GM19025 (cell line): ENCODE data around the gene PEX16.
"Not testable (repeated sequence)": the region's sequence is repeated elsewhere in the genome, so short reads cannot be mapped to it uniquely, and the experiment has no call there.

Experiments
- ATAC-seq: cut with Tn5 transposase; IDR thresholded peaks from one replicate; pipeline ENCODE4 v1.9.1; 2021; ENCODE audit warnings: mild to moderate bottlenecking, low read depth, moderate library complexity; ENCODE audit not compliant: unreplicated experiment

Gene PEX16

DNA sequence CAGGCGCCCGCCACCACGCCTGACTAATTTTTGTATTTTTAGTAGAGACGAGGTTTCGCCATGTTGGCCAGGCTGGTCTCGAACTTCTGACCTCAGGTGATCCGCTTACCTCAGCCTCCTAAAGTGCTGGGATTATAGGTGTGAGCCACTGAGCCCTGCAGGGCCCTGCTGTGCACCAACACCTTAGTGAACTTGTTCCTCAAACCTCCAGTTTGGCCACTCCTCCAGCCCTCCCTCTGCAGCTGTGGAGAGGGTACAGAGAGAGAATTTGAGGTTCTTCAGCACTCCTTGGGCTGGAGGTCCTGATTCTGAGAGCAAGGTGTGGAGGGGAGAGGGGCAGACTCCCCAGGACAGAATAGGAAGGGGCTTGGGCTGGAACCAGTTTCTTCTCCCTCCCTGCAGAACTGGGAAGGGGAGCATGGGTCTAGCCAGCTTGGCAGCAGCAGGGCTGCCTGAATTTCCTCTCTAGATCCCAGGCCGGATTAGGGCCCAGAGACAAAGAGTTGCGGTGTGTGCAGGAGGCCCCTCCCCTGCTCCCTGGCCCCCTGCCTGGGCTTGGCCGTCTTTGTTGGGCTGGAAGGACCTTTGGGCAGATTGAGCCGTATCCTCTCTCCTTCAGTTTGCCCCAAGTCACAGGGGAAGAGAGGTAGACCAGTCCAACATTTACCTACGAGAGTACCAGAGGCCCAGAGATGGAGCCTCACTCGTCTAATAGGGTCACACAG is 2.3 kb upstream of the PEX16 start:
- ATAC-seq, result no peak

DNA sequence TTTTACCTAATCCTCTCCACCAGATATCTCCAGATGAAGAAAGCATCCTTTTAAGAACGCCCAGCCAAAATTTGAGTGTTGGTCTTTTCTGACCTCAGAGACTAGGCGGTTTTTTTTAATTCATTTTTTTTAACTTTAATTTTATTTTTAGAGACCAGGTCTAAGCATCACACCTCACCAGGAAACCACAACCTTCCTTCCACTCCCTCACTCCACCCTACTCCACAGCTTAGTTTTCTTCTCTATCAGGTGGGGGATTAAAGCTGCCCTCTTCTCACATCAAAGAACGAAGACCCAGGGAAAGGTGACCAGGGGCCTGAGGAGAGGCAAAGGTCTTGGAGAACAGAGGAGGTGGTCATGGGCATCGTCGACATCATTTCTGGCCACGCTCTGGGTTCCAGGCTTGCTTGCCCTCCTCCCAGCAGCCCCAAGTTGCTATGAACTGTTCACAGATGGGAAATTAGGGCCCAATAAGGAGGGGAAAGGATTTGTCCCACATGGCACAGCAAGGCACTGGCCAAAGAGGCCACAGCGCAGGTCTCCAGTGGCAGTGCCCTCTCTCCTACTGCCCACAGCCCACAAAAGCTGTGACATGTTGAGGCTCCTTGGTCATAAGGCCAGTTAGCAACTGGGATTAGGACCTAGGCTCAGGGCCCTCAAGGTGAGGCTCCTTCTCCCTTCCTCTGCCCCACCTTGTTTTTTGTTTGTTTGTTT is 1.4 kb upstream of the PEX16 start:
- no peak for ATAC-seq

DNA sequence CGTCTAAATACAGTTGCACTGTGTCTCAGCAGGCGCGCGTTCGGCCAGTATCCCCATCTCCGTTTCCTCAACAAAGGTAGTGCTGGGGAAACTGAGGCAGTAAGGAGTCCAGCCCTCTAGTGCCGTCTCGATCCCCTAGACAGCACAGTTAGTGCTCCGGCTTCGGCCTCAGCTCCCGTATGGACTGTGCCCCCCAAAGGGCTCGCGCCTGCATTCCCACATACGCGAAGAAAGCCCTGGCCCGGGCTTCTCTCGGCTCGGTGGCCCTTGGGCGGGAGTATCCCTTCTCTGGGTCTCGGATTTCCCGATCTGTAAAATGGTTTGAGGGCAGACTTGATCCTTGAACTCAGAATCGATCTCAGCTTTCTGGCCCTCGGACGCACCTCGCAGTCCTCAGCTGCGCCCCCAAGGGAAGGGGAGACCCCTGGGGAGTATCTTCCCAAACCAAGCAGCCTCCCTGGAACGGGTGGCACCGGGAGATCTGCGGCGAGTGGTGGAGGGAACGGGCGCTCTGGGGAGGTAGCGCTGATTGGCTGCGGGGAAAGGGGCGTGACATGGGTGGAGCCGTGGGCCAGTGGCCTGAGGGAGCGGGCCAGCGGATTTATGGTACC is 759 bp upstream of the PEX16 start:
- no peak for ATAC-seq

DNA sequence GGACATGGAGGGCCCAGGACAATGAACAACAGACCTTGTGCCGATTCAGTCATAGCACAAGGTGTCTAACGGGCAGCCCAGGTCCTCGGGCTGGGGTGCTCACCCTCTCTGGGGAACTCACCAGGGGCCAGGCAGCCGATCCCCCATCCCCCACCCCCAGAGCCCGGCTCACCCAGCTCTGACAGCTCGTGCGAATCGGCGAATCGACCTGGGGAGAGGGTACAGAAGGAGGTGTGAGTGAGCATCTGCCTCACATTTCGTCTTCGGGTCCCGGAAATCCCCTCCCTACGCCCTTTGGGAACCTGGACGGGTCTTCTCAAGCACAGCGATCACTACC is 423 bp downstream of the PEX16 start:
- ATAC-seq, result no peak

DNA sequence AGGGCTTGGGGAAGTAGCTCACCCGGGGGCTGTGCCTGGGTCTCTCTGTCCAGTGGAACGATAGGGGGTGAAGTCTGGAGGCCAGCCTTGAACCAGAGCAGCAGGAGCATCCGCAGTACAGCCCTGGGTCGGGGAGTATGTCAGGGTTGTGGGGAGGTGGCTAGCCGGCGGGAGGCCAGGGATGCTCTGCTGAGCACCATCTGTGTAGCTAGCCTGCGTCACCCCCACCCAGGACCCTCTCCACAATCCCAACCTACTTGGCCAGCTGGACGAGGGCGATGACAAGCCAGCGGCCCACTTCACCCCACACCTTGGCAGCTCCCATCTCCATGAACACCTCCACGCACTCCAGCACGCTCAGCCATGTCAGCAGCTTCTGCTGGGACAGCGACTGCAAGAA is 2.2 kb downstream of the PEX16 start:
- no peak for ATAC-seq

DNA sequence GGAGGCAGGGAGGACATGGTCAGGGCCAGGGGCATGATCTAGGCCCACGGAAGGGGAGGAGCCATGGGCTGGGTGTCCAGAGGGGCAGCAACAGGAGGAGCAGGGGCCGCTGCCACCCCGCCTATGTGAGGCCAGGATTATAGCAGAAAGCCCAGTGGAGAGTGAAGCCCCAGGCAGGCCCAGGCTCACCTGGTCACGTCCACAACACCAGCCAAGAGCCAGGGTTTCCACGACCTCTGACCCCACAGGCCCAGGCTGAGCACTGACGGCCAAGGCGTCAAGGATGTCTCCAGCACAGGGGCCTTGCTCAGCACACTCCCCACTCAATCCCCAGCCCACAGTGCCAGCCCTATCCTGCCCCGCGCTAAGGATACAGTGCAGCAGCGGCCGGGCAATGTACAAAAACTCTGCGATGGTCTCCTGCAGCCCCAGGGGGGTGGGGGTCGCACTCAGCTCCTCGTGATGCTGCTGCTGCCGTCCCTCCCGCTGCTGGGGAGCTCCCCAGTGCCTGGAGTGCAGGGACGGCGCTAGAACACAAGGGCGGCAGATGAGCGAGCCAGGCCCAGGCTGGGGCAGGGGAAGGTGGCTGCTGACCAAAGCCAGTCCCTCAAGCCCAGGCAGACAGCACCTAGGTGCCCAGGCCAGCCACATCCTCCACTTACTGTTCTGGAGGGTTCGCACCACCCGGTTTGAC is 3.6 kb downstream of the PEX16 start:
- no peak for ATAC-seq

DNA sequence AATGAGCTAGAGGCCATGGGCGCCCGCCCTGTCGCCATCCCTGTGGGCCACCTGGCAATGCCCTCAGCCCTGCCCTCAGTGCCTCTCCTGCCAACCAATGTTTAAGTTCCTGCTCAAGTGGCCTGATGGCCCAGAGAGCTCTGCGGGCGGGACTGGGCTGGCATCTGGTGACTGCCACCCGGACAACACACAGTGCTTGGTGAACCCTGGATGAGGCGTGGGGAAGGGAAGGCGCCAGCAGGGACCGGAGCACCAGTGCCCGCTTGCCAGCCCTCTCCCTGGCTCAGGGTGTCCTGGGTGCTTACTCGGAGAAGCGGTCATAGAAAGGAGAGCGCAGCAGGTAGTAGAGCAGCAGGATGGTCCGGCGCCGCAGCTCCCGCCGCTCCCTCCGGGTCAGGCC is 4.2 kb downstream of the PEX16 start:
- ATAC-seq, result no peak

DNA sequence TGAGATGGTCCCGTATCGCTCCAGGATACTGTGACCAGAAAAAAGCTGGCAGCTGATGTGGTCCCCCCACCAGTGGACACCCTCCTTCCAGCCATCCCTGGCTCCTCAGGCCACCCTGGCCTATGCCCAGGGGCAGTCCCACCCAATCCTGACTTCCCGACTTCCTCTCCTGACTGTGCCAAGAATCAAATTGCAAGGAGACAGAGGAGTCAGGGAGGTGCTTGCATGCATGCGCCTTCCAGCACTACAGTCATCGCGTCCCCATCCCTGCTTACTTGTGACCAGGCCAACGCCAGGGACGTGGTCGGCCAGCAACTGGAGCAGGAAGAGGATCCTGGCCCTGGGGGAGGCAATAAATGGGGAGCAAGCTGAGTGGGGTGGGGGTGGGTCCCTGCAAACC is 7.1 kb downstream of the PEX16 start:
- no peak for ATAC-seq

DNA sequence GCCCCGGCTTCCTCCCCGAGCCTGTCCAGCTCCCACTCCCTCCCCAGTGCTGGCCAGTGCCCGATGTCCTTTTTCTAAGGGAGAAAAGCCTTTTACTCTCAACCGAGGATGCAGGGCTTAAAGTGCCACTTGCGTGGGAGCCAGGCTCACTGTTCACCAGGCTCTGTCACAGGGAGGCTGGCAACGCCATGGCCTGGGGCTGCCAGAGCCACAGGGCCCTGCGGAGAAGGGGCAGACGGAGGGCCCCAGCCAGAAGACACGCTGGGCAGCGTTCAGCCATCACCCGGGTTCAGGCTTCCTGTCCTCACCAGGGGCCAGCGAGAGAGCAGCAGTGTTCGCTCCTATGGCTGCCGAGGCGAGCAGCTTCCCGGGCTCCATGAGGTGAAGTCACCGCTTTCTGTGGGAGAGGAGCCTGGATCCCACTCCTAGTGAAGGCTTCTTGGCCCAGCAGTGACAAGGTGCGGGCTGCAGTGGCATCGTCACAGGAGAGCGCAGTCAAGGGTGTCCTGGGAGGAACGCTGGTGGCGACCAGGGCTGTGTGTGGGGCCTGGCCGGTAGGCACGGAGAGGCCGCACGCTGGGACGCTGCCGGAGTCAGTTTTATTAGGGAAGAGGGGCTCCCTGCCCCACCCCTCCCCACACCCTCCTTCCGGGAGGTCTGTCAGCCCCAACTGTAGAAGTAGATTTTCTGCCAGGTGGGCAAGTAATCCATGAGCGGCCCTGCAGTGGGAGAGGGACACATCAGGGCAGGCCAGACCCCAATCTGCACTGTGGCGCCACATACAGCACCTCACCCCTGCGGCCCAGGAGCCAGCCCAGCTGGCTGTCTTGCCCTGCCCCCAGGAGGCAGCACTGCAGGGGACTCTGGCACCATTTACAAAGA is 7.8 kb downstream of the PEX16 start:
- no peak for ATAC-seq

DNA sequence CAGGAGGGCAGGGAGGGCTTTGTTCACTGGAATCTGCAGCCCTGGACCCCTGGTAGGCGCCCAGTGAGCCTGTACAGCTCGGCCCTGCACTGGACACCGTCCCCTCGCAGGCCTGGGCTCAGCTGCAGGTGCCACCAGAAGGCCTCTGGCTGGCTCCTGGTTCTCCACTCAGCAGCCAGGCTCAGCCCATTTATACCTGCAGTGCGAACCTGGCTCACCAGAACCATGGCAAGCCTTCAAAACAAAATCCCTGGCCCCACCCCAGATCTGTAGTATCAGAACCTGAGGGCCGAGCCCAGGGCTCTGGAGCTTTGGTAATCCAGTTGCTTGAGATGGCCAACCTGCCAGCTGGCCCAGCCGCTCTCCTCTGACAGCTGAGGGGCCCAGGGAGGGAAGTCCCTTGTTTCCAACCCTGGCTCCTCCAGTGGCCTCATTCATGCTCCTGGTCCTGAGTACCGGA is 9.7 kb downstream of the PEX16 start:
- no peak for ATAC-seq

DNA sequence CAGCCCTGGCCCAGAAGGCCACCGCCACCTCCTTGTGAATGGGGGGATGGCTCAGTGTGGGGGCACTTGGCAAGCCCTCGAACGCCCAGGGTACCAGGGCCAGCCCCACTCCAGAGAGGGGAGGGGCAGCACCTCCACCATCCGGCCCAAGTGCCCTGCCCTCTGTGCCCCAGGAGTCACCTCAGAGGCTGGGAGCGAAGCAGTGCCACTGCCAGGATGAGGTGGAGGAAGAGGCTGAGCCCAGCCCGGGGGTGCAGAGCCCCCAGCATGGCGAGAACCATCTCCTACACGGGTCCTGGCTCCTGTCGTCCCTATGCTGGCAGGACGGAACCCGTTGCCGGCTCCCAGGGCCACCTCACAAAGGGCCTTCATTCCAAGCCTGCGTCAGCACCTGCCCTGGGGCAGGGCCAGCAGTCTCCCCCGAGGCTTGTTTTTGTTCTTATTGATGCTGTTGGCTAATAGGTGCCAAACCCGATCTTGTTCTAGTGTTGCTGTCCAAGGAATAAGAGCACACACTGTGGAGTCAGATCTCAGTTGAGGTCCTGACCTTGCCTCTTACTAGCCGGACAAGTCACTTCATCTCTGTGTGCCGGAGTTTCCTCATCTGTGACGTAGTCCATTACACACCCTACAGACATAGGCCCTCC is 10.6 kb downstream of the PEX16 start, which contains the start of gene FREY1:
FREY1 (minus strand) TSS at position 307 of the 647 bp plus-strand sequence; CDS start at position 281, 26 bp downstream.
- no peak for ATAC-seq

DNA sequence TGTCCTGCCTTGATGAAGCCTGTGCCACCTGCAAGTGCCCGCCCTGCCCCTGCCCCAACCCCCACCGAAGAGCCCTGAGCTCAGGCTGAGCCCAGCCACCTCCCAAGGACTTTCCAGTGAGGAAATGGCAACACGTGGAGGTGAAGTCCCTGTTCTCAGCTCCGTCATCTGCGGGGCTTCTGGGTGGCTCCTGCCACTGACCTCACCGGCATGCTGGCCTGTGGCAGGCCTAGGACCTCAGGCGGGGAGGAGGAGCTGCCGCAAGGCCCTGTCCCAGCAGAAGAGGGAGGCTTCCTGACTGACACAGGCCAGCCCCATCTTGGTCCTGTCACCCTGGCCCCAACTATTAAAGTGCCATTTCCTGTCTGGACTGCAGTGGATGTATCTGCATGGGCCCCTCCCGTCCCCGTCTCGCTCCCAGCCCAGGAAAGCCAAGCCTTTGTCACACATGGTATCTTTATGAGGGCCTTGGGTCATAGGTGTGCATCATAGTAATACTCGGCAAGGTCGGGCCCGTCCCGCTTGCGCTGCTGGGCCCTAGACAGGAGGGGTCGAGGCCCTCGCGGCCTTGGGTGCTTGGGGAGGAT is 11.5 kb downstream of the PEX16 start:
- ATAC-seq, result no peak

DNA sequence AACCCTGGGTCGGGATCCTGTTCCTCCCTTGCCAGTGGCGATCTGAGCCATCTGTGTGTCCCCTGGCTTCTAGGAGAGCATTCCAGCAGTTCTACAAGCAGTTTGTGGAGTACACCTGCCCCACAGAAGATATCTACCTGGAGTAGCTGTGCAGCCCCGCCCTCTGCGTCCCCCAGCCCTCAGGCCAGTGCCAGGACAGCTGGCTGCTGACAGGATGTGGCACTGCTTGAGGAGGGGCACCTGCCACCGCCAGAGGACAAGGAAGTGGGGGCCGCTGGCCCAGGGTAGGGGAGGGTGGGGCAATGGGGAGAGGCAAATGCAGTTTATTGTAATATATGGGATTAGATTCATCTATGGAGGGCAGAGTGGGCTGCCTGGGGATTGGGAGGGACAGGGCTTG is 12.1 kb downstream of the PEX16 start:
- ATAC-seq, result not testable (repeated sequence)

DNA sequence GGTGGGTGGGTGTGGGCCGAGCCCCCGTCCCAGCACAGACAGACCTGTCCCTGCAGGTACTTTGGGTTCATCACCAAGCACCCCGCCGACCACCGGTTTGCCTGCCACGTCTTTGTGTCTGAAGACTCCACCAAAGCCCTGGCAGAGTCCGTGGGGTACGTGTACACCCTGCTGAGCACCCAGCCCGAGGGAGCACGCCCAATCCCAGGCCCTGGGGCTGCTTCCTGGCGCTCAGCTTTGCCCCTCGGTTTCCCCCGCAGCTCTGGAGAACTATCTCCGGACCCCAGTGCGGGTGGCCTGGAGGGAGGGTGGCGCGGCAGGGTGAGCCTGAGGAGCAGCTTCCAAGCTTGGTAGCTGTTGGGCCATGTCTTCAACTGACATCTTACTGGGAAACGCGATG is 12.6 kb downstream of the PEX16 start:
- ATAC-seq, result no peak

DNA sequence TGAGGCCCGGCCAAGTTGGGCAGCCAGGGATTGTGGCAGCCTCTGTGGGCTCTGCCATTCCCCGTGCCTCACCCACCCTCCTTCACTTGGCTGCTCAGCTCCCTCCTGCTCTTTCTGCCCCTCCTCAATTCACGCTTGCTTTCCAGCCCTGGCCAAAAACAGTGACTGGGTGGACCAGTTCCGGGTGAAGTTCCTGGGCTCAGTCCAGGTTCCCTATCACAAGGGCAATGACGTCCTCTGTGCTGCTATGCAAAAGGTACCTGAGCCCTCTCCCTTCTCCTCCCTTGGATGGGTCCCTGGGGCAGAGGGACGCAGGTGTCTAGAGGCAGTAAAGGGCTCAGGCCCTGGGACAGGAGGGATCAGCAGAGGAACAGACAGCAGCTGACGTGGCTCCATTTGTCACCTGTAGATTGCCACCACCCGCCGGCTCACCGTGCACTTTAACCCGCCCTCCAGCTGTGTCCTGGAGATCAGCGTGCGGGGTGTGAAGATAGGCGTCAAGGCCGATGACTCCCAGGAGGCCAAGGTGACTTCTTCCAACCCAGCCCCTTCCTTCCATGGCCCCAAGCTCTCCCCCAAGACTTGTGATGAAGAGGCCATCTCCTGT is 13.3 kb downstream of the PEX16 start:
- ATAC-seq, result no peak

DNA sequence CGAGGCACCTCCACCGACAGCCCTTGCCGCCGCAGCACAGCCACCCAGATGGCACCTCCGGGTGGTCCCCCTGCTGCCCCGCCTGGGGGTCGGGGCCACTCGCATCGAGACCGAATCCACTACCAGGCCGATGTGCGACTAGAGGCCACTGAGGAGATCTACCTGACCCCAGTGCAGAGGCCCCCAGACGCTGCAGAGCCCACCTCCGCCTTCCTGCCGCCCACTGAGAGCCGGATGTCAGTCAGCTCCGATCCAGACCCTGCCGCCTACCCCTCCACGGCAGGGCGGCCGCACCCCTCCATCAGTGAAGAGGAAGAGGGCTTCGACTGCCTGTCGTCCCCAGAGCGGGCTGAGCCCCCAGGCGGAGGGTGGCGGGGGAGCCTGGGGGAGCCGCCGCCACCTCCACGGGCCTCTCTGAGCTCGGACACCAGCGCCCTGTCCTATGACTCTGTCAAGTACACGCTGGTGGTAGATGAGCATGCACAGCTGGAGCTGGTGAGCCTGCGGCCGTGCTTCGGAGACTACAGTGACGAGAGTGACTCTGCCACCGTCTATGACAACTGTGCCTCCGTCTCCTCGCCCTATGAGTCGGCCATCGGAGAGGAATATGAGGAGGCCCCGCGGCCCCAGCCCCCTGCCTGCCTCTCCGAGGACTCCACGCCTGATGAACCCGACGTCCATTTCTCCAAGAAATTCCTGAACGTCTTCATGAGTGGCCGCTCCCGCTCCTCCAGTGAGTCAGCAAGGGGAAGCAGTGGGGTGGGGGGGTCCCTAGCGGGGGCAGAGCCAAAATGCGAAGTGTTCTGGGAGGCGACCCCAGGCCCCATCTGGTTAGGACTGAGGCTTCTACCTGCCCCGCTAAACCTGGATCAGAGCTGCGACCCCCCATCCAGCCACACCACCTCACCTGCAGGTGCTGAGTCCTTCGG is 15.0 kb downstream of the PEX16 start:
- ATAC-seq, result no peak

DNA sequence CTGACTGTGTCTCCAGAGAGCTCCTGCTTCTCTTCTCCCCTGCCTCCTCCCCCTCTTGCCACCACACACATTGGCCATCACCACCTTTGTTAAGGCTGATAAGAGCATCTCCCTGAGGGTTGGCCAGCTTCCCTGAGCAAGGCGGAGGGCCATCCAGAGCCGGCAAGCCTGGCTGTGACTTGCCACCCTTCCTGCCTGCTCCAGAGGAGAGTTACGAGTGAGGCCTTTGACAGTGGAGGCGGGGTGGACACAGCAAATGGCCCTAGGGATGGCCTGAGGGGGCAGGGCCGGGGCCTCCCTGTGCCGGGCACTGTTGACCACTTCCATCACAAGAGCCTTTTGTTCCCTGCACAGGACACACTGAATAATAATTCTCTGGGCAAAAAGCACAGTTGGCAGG is 16.1 kb downstream of the PEX16 start:
- ATAC-seq, result no peak
